Measurements from ENCODE around the gene ELP2.
"Not testable (repeated sequence)": the region's sequence is repeated elsewhere in the genome, so short reads cannot be mapped to it uniquely, and the experiment has no call there.

ELP2 gene

GRCh38 chr18:36194600-36195315, 65.1 kb downstream of the ELP2 start:
- no peak for DNase-seq

GRCh38 chr18:36195427-36196122, 65.9 kb downstream of the ELP2 start:
- DNase-seq = no peak

- DNase-seq = no peak
Observed at GRCh38 chr18:36196238-36196995, 66.7 kb downstream of the ELP2 start.

GRCh38 chr18:36197511-36198166, 67.9 kb downstream of the ELP2 start:
- no peak for DNase-seq

- no peak for DNase-seq
Observed at GRCh38 chr18:36199691-36200295, 70.1 kb downstream of the ELP2 start.

- DNase-seq = no peak
Observed at GRCh38 chr18:36200354-36200771, 70.7 kb downstream of the ELP2 start.

- DNase-seq = no peak
Observed at GRCh38 chr18:36201765-36202164, 72.1 kb downstream of the ELP2 start.

- DNase-seq = no peak
Observed at GRCh38 chr18:36203360-36203895, 73.7 kb downstream of the ELP2 start.

- no peak for DNase-seq
Observed at GRCh38 chr18:36205166-36205565, 75.5 kb downstream of the ELP2 start.

GRCh38 chr18:36207303-36207702, 77.6 kb downstream of the ELP2 start:
- DNase-seq = no peak

- DNase-seq = not testable (repeated sequence)
Observed at GRCh38 chr18:36207969-36208368, 78.3 kb downstream of the ELP2 start.

- no peak for DNase-seq
Observed at GRCh38 chr18:36211612-36212065, 81.9 kb downstream of the ELP2 start.

- DNase-seq = no peak
Observed at GRCh38 chr18:36212301-36213171, 82.8 kb downstream of the ELP2 start.

- no peak for DNase-seq
Observed at GRCh38 chr18:36214811-36215210, 85.1 kb downstream of the ELP2 start.

GRCh38 chr18:36215577-36215976, 85.9 kb downstream of the ELP2 start:
- no peak for DNase-seq

GRCh38 chr18:36217348-36217747, 87.6 kb downstream of the ELP2 start:
- DNase-seq = no peak

GRCh38 chr18:36229188-36229587, 99.5 kb downstream of the ELP2 start:
- DNase-seq = no peak

Measured in GF-D8 (cell line).